GM12892 (cell line): ENCODE data around the gene AHR.

Source experiments
- POLR2A ChIP-seq: IDR thresholded peaks from 2 replicates; pipeline ENCODE4 v1.6.1; 2011; ENCODE audit warnings: low read depth, low read length, control low read depth
- POLR2AphosphoS5 ChIP-seq: IDR thresholded peaks from 2 replicates; pipeline ENCODE4 v1.6.1; 2011; ENCODE audit warnings: low read depth, low read length, control low read depth
- TAF1 ChIP-seq: IDR thresholded peaks from 2 replicates; pipeline ENCODE4 v1.6.1; 2011; ENCODE audit warnings: low read depth, mild to moderate bottlenecking, control low read depth, low read length, borderline replicate concordance

- TF ChIP-seq POLR2A (no peak), POLR2AphosphoS5 (no peak), TAF1 (no peak)
Measured at GRCh38 chr7:17392846-17393245, 94.4 kb downstream of the AHR start.
